ENCODE measurements around the gene ATP9B. TPM values are rescaled to one million over a fixed set of nuclear protein-coding genes. Genes with fewer than 3 reads are reported as not detected.

ATP9B gene
- total RNA-seq, 1 experiment from 2014 or later, result 20.9 TPM

- peaks cover 0 to 7% (median 0%) of the 10 kb centered on the region in 3 experiments; a peak in 3 of 7 replicates for H3K36me3 Mint-ChIP-seq (ENCODE audit: insufficient read depth in 1 of 3, low read depth in 3 of 3)
- Histone ChIP-seq H2BK20ac (ENCODE audit: low read depth, low read length, poor library complexity, severe bottlenecking) (no peak overlapping the region), H3K56ac (ENCODE audit: insufficient read length, low read depth, low read length) (no peak overlapping the region), H3K23ac (ENCODE audit: insufficient read length, low read depth, low read length) (no peak overlapping the region), H2BK12ac (ENCODE audit: insufficient read length, low read depth, low read length) (no peak overlapping the region), H3K4me2 (ENCODE audit: insufficient read depth, insufficient read length, low read length) (no peak overlapping the region), H2AK5ac (ENCODE audit: insufficient read length, low read length) (no peak overlapping the region), H3K9ac (ENCODE audit: extremely low read depth, insufficient read length, low read length) (no peak overlapping the region), H3K14ac (ENCODE audit: insufficient read depth, low read length) (no peak overlapping the region), H3K9me3 (ENCODE audit: control insufficient read depth, low read depth, low read length) (no peaks in the 10 kb centered on the region), H2AFZ (ENCODE audit: low read length) (no peak overlapping the region), H3T11ph (ENCODE audit: low read length) (no peak overlapping the region), H3K27me3 (ENCODE audit: insufficient read depth, low read length) (no peaks in the 10 kb centered on the region), H2BK5ac (ENCODE audit: insufficient read length, low read length) (no peak overlapping the region), H2BK15ac (ENCODE audit: low read depth, low read length) (no peak overlapping the region), H2BK120ac (ENCODE audit: low read depth, low read length, poor library complexity, severe bottlenecking) (no peak overlapping the region), H3K79me1 (ENCODE audit: insufficient read depth, low read depth, low read length, poor library complexity, severe bottlenecking) (no peaks in the 10 kb centered on the region), H3K4ac (ENCODE audit: low read depth, low read length) (no peak overlapping the region), H3K18ac (ENCODE audit: insufficient read length, low read depth, low read length) (no peak overlapping the region), H3K4me1 (ENCODE audit: insufficient read depth, low read length) (no peaks in the 10 kb centered on the region; the same call in 1 of the 2 replicates), H3K27ac (ENCODE audit: insufficient read length, low read depth, low read length) (no peak overlapping the region), H4K8ac (replicated peaks; ENCODE audit: insufficient read length, low read depth, low read length) (no peak overlapping the region), H4K5ac (ENCODE audit: insufficient read length, low read depth, low read length) (no peak overlapping the region), H4K20me1 (ENCODE audit: control insufficient read depth, insufficient read depth, insufficient read length) (no peaks in the 10 kb centered on the region), H3K79me2 (ENCODE audit: insufficient read depth, low read length) (no peaks in the 10 kb centered on the region), H3K23me2 (ENCODE audit: insufficient read length, low read depth, low read length, poor library complexity, severe bottlenecking) (no peaks in the 10 kb centered on the region), H4K91ac (ENCODE audit: insufficient read length, low read depth, low read length) (no peak overlapping the region)
- peaks cover 11 to 13% of the 10 kb centered on the region in 2 experiments for H3K4me1 Mint-ChIP-seq
- no peak overlapping the region for H3K4me3 Mint-ChIP-seq
- TF ChIP-seq CTCF (conservative IDR thresholded peaks at IDR 0.05), result no peak
- H3K9me3 Mint-ChIP-seq, result no peaks in the 10 kb centered on the region
- WGBS (ENCODE audit: extremely low coverage, insufficient read length, low lambda C conversion rate), result no CpG with 5 or more reads among the region's 8 CpGs
- H3K27me3 Mint-ChIP-seq (ENCODE audit: low read depth), result no peaks in the 10 kb centered on the region
- no peak for DNase-seq
- H3K27ac Mint-ChIP-seq, result peak overlapping the region in 1 of 3 experiments; percentile 42; a peak in 1 of 7 replicates
Measured at GRCh38 chr18:79274823-79275222, 205.6 kb downstream of the ATP9B start.
